PC-3 (cell line): ENCODE measurements around the gene CFAP299.

Experiments
- EZH2 ChIP-seq: fragments of 300-600 bp; sonication (generic); IDR thresholded peaks from one replicate; pipeline ENCODE4 v1.6.1; 2017; ENCODE audit warnings: antibody characterized with exemption, mild to moderate bottlenecking, low read length; ENCODE audit not compliant: unreplicated experiment
- TF ChIP-seq, protein P1 (sequence below): fragments of 300-600 bp; sonication (generic); conservative IDR thresholded peaks from 2 replicates; pipeline ENCODE4 v1.5.1; 2017; ENCODE audit warnings: antibody characterized with exemption, low read depth, mild to moderate bottlenecking, low read length

GRCh38 chr4:80798082-80798481 lies 462.6 kb downstream of the CFAP299 start:
- TF ChIP-seq, protein P1, sequence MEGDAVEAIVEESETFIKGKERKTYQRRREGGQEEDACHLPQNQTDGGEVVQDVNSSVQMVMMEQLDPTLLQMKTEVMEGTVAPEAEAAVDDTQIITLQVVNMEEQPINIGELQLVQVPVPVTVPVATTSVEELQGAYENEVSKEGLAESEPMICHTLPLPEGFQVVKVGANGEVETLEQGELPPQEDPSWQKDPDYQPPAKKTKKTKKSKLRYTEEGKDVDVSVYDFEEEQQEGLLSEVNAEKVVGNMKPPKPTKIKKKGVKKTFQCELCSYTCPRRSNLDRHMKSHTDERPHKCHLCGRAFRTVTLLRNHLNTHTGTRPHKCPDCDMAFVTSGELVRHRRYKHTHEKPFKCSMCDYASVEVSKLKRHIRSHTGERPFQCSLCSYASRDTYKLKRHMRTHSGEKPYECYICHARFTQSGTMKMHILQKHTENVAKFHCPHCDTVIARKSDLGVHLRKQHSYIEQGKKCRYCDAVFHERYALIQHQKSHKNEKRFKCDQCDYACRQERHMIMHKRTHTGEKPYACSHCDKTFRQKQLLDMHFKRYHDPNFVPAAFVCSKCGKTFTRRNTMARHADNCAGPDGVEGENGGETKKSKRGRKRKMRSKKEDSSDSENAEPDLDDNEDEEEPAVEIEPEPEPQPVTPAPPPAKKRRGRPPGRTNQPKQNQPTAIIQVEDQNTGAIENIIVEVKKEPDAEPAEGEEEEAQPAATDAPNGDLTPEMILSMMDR, result no peak
- TF ChIP-seq EZH2, result no peak
